H9 (cell line): ENCODE data around the gene DCAF8. TPM values are rescaled to one million over a fixed set of nuclear protein-coding genes. Genes with fewer than 3 reads are reported as not detected.

ENCODE experiments used
- DNase-seq: peaks from one replicate; pipeline ENCODE4 v3.0.0-alpha.2; 2017
- H2AFZ ChIP-seq: one replicate; pipeline ENCODE4 v1.6.1; 2013; ENCODE audit warnings: mild to moderate bottlenecking, low read length, control low read depth, moderate library complexity
- H2AK5ac ChIP-seq: 2 replicates; pipeline ENCODE4 v1.6.1; 2013; ENCODE audit warnings: low read length, control low read depth, mixed read lengths; ENCODE audit not compliant: insufficient read length
- H2BK120ac ChIP-seq: one replicate; pipeline ENCODE4 v1.6.1; 2013; ENCODE audit warnings: low read depth, mild to moderate bottlenecking, low read length, control low read depth, inconsistent platforms; ENCODE audit not compliant: poor library complexity, severe bottlenecking
- H2BK12ac ChIP-seq: 2 replicates; pipeline ENCODE4 v1.6.1; 2013; ENCODE audit warnings: low read length, control low read depth, mixed read lengths, low read depth; ENCODE audit not compliant: insufficient read length
- H2BK15ac ChIP-seq: 2 replicates; pipeline ENCODE4 v1.6.1; 2013; ENCODE audit warnings: low read depth, low read length, control low read depth
- H2BK20ac ChIP-seq: one replicate; pipeline ENCODE4 v1.6.1; 2013; ENCODE audit warnings: low read depth, mild to moderate bottlenecking, low read length, control low read depth, inconsistent platforms; ENCODE audit not compliant: poor library complexity, severe bottlenecking
- H2BK5ac ChIP-seq: 2 replicates; pipeline ENCODE4 v1.6.1; 2013; ENCODE audit warnings: low read length, control low read depth, mixed read lengths; ENCODE audit not compliant: insufficient read length
- H3K14ac ChIP-seq: 2 replicates; pipeline ENCODE4 v1.6.1; 2013; ENCODE audit warnings: low read length, control low read depth; ENCODE audit not compliant: insufficient read depth
- H3K18ac ChIP-seq: 2 replicates; pipeline ENCODE4 v1.6.1; 2013; ENCODE audit warnings: low read depth, mild to moderate bottlenecking, mixed read lengths, low read length, control low read depth; ENCODE audit not compliant: insufficient read length
- H3K23ac ChIP-seq: 2 replicates; pipeline ENCODE4 v1.6.1; 2013; ENCODE audit warnings: low read length, control low read depth, mixed read lengths, low read depth; ENCODE audit not compliant: insufficient read length
- H3K23me2 ChIP-seq: 2 replicates; pipeline ENCODE4 v1.6.1; 2013; ENCODE audit warnings: low read depth, mild to moderate bottlenecking, mixed read lengths, low read length, control low read depth; ENCODE audit not compliant: insufficient read length, poor library complexity, severe bottlenecking
- H3K27ac ChIP-seq: 2 replicates; pipeline ENCODE4 v1.5.1; 2013; ENCODE audit warnings: low read length, control low read depth, mixed read lengths, low read depth; ENCODE audit not compliant: insufficient read length
- H3K27me3 ChIP-seq: 2 replicates; pipeline ENCODE4 v1.6.1; 2013; ENCODE audit warnings: low read length, control low read depth, inconsistent platforms; ENCODE audit not compliant: insufficient read depth
- H3K4ac ChIP-seq: 2 replicates; pipeline ENCODE4 v1.6.1; 2013; ENCODE audit warnings: low read depth, mild to moderate bottlenecking, control low read depth, inconsistent platforms, low read length, moderate library complexity
- H3K4me1 ChIP-seq: 2 replicates; pipeline ENCODE4 v1.6.1; 2013; ENCODE audit warnings: low read length, control low read depth, inconsistent platforms; ENCODE audit not compliant: insufficient read depth
- H3K4me2 ChIP-seq: 2 replicates; pipeline ENCODE4 v1.6.1; 2013; ENCODE audit warnings: low read length, control low read depth, mixed read lengths; ENCODE audit not compliant: insufficient read length, insufficient read depth
- H3K56ac ChIP-seq: 2 replicates; pipeline ENCODE4 v1.6.1; 2013; ENCODE audit warnings: low read depth, mild to moderate bottlenecking, mixed read lengths, low read length, control low read depth; ENCODE audit not compliant: insufficient read length
- H3K79me1 ChIP-seq: 2 replicates; pipeline ENCODE4 v1.6.1; 2013; ENCODE audit warnings: low read depth, mild to moderate bottlenecking, moderate library complexity, low read length, control low read depth, inconsistent platforms; ENCODE audit not compliant: insufficient read depth, poor library complexity, severe bottlenecking
- H3K79me2 ChIP-seq: 2 replicates; pipeline ENCODE4 v1.6.1; 2013; ENCODE audit warnings: low read length, control low read depth, inconsistent platforms; ENCODE audit not compliant: insufficient read depth
- H3K9ac ChIP-seq: 2 replicates; pipeline ENCODE4 v1.6.1; 2013; ENCODE audit warnings: low read length, control low read depth, mixed read lengths; ENCODE audit not compliant: insufficient read length; ENCODE audit errors: extremely low read depth
- H3K9me3 ChIP-seq: one replicate; pipeline ENCODE4 v1.6.1; 2013; ENCODE audit warnings: low read depth, low read length, inconsistent platforms; ENCODE audit not compliant: control insufficient read depth
- H3T11ph ChIP-seq: one replicate; pipeline ENCODE4 v1.6.1; 2013; ENCODE audit warnings: mild to moderate bottlenecking, low read length, control low read depth, inconsistent platforms
- H4K20me1 ChIP-seq: one replicate; pipeline ENCODE4 v1.6.1; 2013; ENCODE audit not compliant: control insufficient read depth, insufficient read length, insufficient read depth
- H4K5ac ChIP-seq: 2 replicates; pipeline ENCODE4 v1.6.1; 2013; ENCODE audit warnings: low read depth, mild to moderate bottlenecking, mixed read lengths, low read length, control low read depth; ENCODE audit not compliant: insufficient read length
- H4K8ac ChIP-seq: replicated peaks from 2 replicates; pipeline ENCODE4 v1.6.1; 2013; ENCODE audit warnings: low read length, control low read depth, mixed read lengths, low read depth; ENCODE audit not compliant: insufficient read length
- H4K91ac ChIP-seq: 2 replicates; pipeline ENCODE4 v1.6.1; 2013; ENCODE audit warnings: low read depth, mild to moderate bottlenecking, moderate library complexity, mixed read lengths, low read length, control low read depth; ENCODE audit not compliant: insufficient read length
- H3K27ac Mint-ChIP-seq, 3 experiments: 2 replicates in 2 of 3; 3 replicates in 1 of 3; pipeline ENCODE4 v1.8.0; 2020 to 2021; ENCODE audit warnings: mixed read lengths in 3 of 3, mild to moderate bottlenecking in 1 of 3, moderate library complexity in 1 of 3
- H3K27me3 Mint-ChIP-seq: 2 replicates; pipeline ENCODE4 v1.8.0; 2021; ENCODE audit warnings: low read depth, mild to moderate bottlenecking, moderate library complexity, mixed read lengths
- H3K36me3 Mint-ChIP-seq, 3 experiments: 2 replicates in 2 of 3; 3 replicates in 1 of 3; pipeline ENCODE4 v1.8.0; 2020 to 2021; ENCODE audit warnings: low read depth in 3 of 3, mixed read lengths in 3 of 3; ENCODE audit not compliant: insufficient read depth in 1 of 3
- H3K4me1 Mint-ChIP-seq, 2 experiments: 2 replicates each; pipeline ENCODE4 v1.8.0; 2020; ENCODE audit warnings: mixed read lengths in 2 of 2
- H3K4me3 Mint-ChIP-seq, 2 experiments: 2 replicates in 1 of 2; 3 replicates in 1 of 2; pipeline ENCODE4 v1.8.0; 2020 to 2021; ENCODE audit warnings: mild to moderate bottlenecking in 2 of 2, mixed read lengths in 2 of 2, moderate library complexity in 1 of 2
- H3K9me3 Mint-ChIP-seq, 2 experiments: 2 replicates in 1 of 2; 3 replicates in 1 of 2; pipeline ENCODE4 v1.8.0; 2020; ENCODE audit warnings: mild to moderate bottlenecking in 2 of 2, mixed read lengths in 2 of 2, moderate library complexity in 1 of 2
- total RNA-seq: library from RNA; stranded (reverse); gene quantifications from 2 replicates; pipeline ENCODE4 v1.2.1, GENCODE V29; 2021
- TF ChIP-seq, protein P1 (sequence below): fragments of 200-600 bp; sonication (generic); conservative IDR thresholded peaks from 3 replicates; pipeline ENCODE4 v1.8.0; 2021; ENCODE audit warnings: antibody characterized with exemption, mild to moderate bottlenecking

Gene DCAF8
- total RNA-seq, 1 experiment from 2014 or later, result 106 TPM

DNA sequence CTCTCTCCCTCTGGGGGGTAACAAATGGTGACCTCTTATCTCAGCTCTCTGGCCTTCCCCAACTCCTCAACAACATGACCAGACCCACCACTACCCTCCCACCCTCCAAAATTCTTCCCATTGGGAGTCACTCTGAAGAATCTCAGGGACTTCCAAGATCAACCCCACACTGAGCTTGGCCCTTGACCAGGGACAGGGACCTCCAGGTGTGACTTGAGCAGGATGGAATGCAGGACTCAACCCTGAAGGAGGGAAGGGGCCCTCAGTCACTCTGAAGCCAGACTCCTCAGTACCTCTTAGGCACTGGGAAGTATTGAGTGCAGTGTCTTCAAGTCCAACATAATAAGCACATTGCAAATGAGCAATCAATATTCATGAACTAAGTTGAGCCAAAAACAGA, 70.1 kb downstream of the DCAF8 start:
- Histone ChIP-seq H4K8ac (no peak overlapping the region), H4K5ac (no peak overlapping the region), H3K79me2 (no peaks in the 10 kb centered on the region), H3K27ac (no peak overlapping the region), H3K56ac (no peak overlapping the region), H4K91ac (no peak overlapping the region), H3K9me3 (no peaks in the 10 kb centered on the region), H3K14ac (no peak overlapping the region), H3K4ac (no peak overlapping the region), H3K23ac (no peak overlapping the region), H3K4me1 (peaks cover 3% of the 10 kb centered on the region; the same call in 1 of the 2 replicates), H2BK15ac (no peak overlapping the region), H2BK20ac (no peak overlapping the region), H3K4me2 (no peak overlapping the region), H2BK5ac (no peak overlapping the region), H3T11ph (no peak overlapping the region), H2BK120ac (no peak overlapping the region), H3K79me1 (no peaks in the 10 kb centered on the region), H3K27me3 (no peaks in the 10 kb centered on the region), H3K23me2 (no peaks in the 10 kb centered on the region), H3K18ac (no peak overlapping the region), H2AK5ac (no peak overlapping the region), H2AFZ (no peak overlapping the region), H4K20me1 (no peaks in the 10 kb centered on the region), H3K9ac (no peak overlapping the region), H2BK12ac (no peak overlapping the region)
- TF ChIP-seq, protein P1, sequence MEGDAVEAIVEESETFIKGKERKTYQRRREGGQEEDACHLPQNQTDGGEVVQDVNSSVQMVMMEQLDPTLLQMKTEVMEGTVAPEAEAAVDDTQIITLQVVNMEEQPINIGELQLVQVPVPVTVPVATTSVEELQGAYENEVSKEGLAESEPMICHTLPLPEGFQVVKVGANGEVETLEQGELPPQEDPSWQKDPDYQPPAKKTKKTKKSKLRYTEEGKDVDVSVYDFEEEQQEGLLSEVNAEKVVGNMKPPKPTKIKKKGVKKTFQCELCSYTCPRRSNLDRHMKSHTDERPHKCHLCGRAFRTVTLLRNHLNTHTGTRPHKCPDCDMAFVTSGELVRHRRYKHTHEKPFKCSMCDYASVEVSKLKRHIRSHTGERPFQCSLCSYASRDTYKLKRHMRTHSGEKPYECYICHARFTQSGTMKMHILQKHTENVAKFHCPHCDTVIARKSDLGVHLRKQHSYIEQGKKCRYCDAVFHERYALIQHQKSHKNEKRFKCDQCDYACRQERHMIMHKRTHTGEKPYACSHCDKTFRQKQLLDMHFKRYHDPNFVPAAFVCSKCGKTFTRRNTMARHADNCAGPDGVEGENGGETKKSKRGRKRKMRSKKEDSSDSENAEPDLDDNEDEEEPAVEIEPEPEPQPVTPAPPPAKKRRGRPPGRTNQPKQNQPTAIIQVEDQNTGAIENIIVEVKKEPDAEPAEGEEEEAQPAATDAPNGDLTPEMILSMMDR, result no peak
- H3K4me1 Mint-ChIP-seq, result peaks cover 6 to 11% of the 10 kb centered on the region in 2 experiments; a peak in 2 of 4 replicates
- no peaks in the 10 kb centered on the region for H3K9me3 Mint-ChIP-seq
- H3K4me3 Mint-ChIP-seq, result no peak overlapping the region
- H3K27ac Mint-ChIP-seq, result no peak overlapping the region
- H3K27me3 Mint-ChIP-seq, result peaks cover 16% of the 10 kb centered on the region
- no peak for DNase-seq
- no peaks in the 10 kb centered on the region; a peak in 1 of 7 replicates for H3K36me3 Mint-ChIP-seq
